ENCODE measurements around the gene RAB33B. TPM values are rescaled to one million over a fixed set of nuclear protein-coding genes. Genes with fewer than 3 reads are reported as not detected.

The RAB33B gene
- total RNA-seq, 2 experiments from 2014 or later: 9.2 to 11.7 TPM

GRCh38 chr4:139506774-139507173, 52.9 kb downstream of the RAB33B start:
- H2AFZ ChIP-seq (ENCODE audit: low read length): no peak overlapping the region

GRCh38 chr4:139508581-139509237, 54.8 kb downstream of the RAB33B start:
- Histone ChIP-seq H3K79me2 (ENCODE audit: insufficient read depth, low read depth, low read length) (no peaks in the 10 kb centered on the region), H3K9me3 (ENCODE audit: low read length) (no peaks in the 10 kb centered on the region), H2AFZ (ENCODE audit: low read length) (no peak overlapping the region), H4K20me1 (ENCODE audit: insufficient read depth, low read length) (no peaks in the 10 kb centered on the region), H3K4me3 (ENCODE audit: low read depth, low read length, poor library complexity, severe bottlenecking) (no peak overlapping the region), H3K4me1 (ENCODE audit: insufficient read depth, low read length, poor library complexity, severe bottlenecking) (no peaks in the 10 kb centered on the region), H3K9me2 (ENCODE audit: insufficient read depth, low read length) (no peaks in the 10 kb centered on the region), H3K4me2 (ENCODE audit: low read length) (no peak overlapping the region), H3K36me3 (ENCODE audit: insufficient read depth, low read length) (peaks cover 89% of the 10 kb centered on the region), H3K27ac (ENCODE audit: low read depth, low read length, poor library complexity, severe bottlenecking) (no peak overlapping the region)
- DNase-seq (ENCODE audit: low spot score): no peak
- no TSS peak for BruUV-seq (replicated peaks)
- no peak for TF ChIP-seq EZH2phosphoT487 (IDR thresholded peaks at IDR 0.05; ENCODE audit: borderline replicate concordance, low read depth, low read length)
- TF ChIP-seq, protein P1, sequence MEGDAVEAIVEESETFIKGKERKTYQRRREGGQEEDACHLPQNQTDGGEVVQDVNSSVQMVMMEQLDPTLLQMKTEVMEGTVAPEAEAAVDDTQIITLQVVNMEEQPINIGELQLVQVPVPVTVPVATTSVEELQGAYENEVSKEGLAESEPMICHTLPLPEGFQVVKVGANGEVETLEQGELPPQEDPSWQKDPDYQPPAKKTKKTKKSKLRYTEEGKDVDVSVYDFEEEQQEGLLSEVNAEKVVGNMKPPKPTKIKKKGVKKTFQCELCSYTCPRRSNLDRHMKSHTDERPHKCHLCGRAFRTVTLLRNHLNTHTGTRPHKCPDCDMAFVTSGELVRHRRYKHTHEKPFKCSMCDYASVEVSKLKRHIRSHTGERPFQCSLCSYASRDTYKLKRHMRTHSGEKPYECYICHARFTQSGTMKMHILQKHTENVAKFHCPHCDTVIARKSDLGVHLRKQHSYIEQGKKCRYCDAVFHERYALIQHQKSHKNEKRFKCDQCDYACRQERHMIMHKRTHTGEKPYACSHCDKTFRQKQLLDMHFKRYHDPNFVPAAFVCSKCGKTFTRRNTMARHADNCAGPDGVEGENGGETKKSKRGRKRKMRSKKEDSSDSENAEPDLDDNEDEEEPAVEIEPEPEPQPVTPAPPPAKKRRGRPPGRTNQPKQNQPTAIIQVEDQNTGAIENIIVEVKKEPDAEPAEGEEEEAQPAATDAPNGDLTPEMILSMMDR (conservative IDR thresholded peaks at IDR 0.05; ENCODE audit: low read length): no peak
- ChIA-PET CTCF (ENCODE audit: unreplicated experiment) (no interaction called here), POLR2A (interaction anchor here (0.7 to 1.9 kb wide), 3 partner anchors 12 to 51 kb away, joined by 4 to 5 read pairs (median 4); no protein-coding TSS in a partner anchor)
- intact Hi-C loops (cut with micrococcal nuclease; ENCODE audit: unreplicated experiment): no loop called here

More at GRCh38 chr4:139506774-139507173, 52.9 kb downstream of the RAB33B start:
- H4K20me1 ChIP-seq (ENCODE audit: insufficient read depth, low read length): no peaks in the 10 kb centered on the region
- ChIA-PET POLR2A (no interaction called here), CTCF (ENCODE audit: unreplicated experiment) (no interaction called here)
- H3K9me2 ChIP-seq (ENCODE audit: insufficient read depth, low read length): no peaks in the 10 kb centered on the region
- no peaks in the 10 kb centered on the region for H3K79me2 ChIP-seq (ENCODE audit: insufficient read depth, low read depth, low read length)
- no TSS peak for BruUV-seq (replicated peaks)
- no peak overlapping the region for H3K4me2 ChIP-seq (ENCODE audit: low read length)
- no peak overlapping the region for H3K27ac ChIP-seq (ENCODE audit: low read depth, low read length, poor library complexity, severe bottlenecking)
- no peak overlapping the region for H3K4me3 ChIP-seq (ENCODE audit: low read depth, low read length, poor library complexity, severe bottlenecking)
- DNase-seq (ENCODE audit: low spot score): no peak
- TF ChIP-seq, protein P1 (conservative IDR thresholded peaks at IDR 0.05; ENCODE audit: low read length): no peak
- no peak for TF ChIP-seq EZH2phosphoT487 (IDR thresholded peaks at IDR 0.05; ENCODE audit: borderline replicate concordance, low read depth, low read length)
- H3K4me1 ChIP-seq (ENCODE audit: insufficient read depth, low read length, poor library complexity, severe bottlenecking): no peaks in the 10 kb centered on the region
- H3K9me3 ChIP-seq (ENCODE audit: low read length): no peaks in the 10 kb centered on the region
- intact Hi-C loops (cut with micrococcal nuclease; ENCODE audit: unreplicated experiment): no loop called here
- peaks cover 72% of the 10 kb centered on the region for H3K36me3 ChIP-seq (ENCODE audit: insufficient read depth, low read length)

- Histone ChIP-seq H3K79me2 (ENCODE audit: insufficient read depth, low read depth, low read length) (no peaks in the 10 kb centered on the region), H3K9me3 (ENCODE audit: low read length) (no peaks in the 10 kb centered on the region), H3K4me3 (ENCODE audit: low read depth, low read length, poor library complexity, severe bottlenecking) (no peak overlapping the region), H4K20me1 (ENCODE audit: insufficient read depth, low read length) (no peaks in the 10 kb centered on the region), H3K36me3 (ENCODE audit: insufficient read depth, low read length) (peaks cover 93% of the 10 kb centered on the region), H3K27ac (ENCODE audit: low read depth, low read length, poor library complexity, severe bottlenecking) (no peak overlapping the region), H3K4me1 (ENCODE audit: insufficient read depth, low read length, poor library complexity, severe bottlenecking) (no peaks in the 10 kb centered on the region), H2AFZ (ENCODE audit: low read length) (no peak overlapping the region), H3K4me2 (ENCODE audit: low read length) (no peak overlapping the region), H3K9me2 (ENCODE audit: insufficient read depth, low read length) (no peaks in the 10 kb centered on the region)
- BruUV-seq (replicated peaks): no TSS peak
- CTCF ChIA-PET (ENCODE audit: unreplicated experiment): no interaction called here
- peak; percentile 28 for DNase-seq (ENCODE audit: low spot score)
- TF ChIP-seq EZH2phosphoT487 (IDR thresholded peaks at IDR 0.05; ENCODE audit: borderline replicate concordance, low read depth, low read length): no peak
- TF ChIP-seq, protein P1 (conservative IDR thresholded peaks at IDR 0.05; ENCODE audit: low read length): peak; percentile 63
- POLR2A ChIA-PET: interaction anchor here (1.9 kb wide), 1 partner anchor 38 kb away, joined by 5 read pairs; no protein-coding TSS in a partner anchor
- intact Hi-C loops (cut with micrococcal nuclease; ENCODE audit: unreplicated experiment): no loop called here
These were observed 55.9 kb downstream of the RAB33B start for GRCh38 chr4:139509727-139510410.

Measured in OCI-LY7 (cell line).